Right lung (tissue), 5 donors: ENCODE measurements around the gene COMP. TPM values are rescaled to one million over a fixed set of nuclear protein-coding genes. Genes with fewer than 3 reads are reported as not detected.

Experiments
- DNase-seq, 2 donors: peaks; one replicate each; pipeline ENCODE4 v3.0.0-alpha.2; 2013
- polyA plus RNA-seq, 5 donors: library from polyadenylated mRNA; unstranded; fragments of 120-200 nt; gene quantifications; one replicate each; pipeline versions ENCODE4 v1.2.1 to v1.2.3, GENCODE V29; 2013; ENCODE audit warnings: inconsistent platforms in 1 of 5, low replicate concordance in 1 of 5; ENCODE audit not compliant: insufficient read length in 5 of 5, insufficient read depth in 1 of 5

The COMP gene
- polyA plus RNA-seq, 5 donors = 0.60 TPM; not detected in 4

- DNase-seq = no peak
Observed at GRCh38 chr19:18783958-18784785, 6.9 kb downstream of the COMP start.

- DNase-seq = no peak
Observed at GRCh38 chr19:18782559-18783225, 8.4 kb downstream of the COMP start.

- no peak for DNase-seq
Observed at GRCh38 chr19:18781885-18782527, 9.1 kb downstream of the COMP start.

GRCh38 chr19:18781047-18781600, 10.0 kb downstream of the COMP start:
- DNase-seq = no peak

GRCh38 chr19:18780631-18781030, 10.5 kb downstream of the COMP start:
- DNase-seq = no peak

- DNase-seq = no peak
Observed at GRCh38 chr19:18780081-18780480, 11.0 kb downstream of the COMP start.

GRCh38 chr19:18778826-18779495, 12.1 kb downstream of the COMP start:
- DNase-seq = no peak

- no peak for DNase-seq
Observed at GRCh38 chr19:18778076-18778389, 13.1 kb downstream of the COMP start.

GRCh38 chr19:18777301-18778075, 13.6 kb downstream of the COMP start:
- DNase-seq = no peak

GRCh38 chr19:18776736-18777135, 14.4 kb downstream of the COMP start:
- no peak for DNase-seq

GRCh38 chr19:18776288-18776594, 14.9 kb downstream of the COMP start:
- DNase-seq = no peak

- no peak for DNase-seq
Observed at GRCh38 chr19:18775586-18776287, 15.4 kb downstream of the COMP start.

GRCh38 chr19:18774782-18775444, 16.2 kb downstream of the COMP start:
- no peak for DNase-seq

- no peak for DNase-seq
Observed at GRCh38 chr19:18774107-18774506, 17.0 kb downstream of the COMP start.

GRCh38 chr19:18773682-18774081, 17.4 kb downstream of the COMP start:
- no peak for DNase-seq

- DNase-seq = no peak
Observed at GRCh38 chr19:18772620-18773587, 18.2 kb downstream of the COMP start.

GRCh38 chr19:18771328-18772242, 19.5 kb downstream of the COMP start:
- DNase-seq = no peak
